ENCODE results near the gene ADGRB3. TPM values are rescaled to one million over a fixed set of nuclear protein-coding genes. Genes with fewer than 3 reads are reported as not detected.

The ADGRB3 gene
- total RNA-seq: not detected

DNA sequence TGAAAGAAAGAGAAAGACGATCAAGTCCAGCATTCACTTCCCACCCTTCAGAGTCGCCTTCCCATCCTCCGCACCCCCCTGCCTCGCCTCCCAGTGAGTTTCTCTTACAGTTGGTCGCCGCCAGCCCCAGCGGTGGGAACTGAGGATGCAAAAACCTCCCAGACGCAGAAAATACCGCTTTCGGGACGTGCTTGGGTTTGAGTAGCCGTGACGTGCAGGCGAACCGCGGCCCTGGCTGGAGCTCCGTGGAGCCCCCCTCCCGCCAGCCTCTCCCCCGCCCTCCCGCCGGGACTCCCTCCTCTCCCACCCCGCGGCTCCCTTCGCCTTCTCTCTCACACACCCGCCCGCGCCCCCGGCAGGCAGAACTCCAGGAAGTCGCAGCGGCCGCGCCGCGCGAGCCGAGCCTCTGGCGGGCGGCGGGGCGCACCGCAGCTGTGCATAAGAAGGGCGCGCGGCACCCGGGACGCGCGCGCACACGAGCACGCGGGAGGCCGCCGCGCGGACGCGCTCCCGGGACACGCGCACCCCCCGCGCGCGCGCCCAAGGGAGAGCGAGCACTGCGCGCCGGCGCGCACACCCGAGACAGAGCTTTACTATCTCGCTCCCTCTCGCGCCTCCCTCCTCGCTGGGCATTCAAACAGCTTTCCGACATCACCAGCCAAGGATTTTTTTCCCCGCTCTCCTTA is at the start of gene ADGRB3:
Gene ADGRB3, plus strand, starts transcription at position 557 of the 686 bp plus-strand sequence. CDS start 3,394 bp downstream, outside the sequence.
- Mint-ChIP-seq H3K9me3 (no peaks in the 10 kb centered on the region), H3K4me3 (peak within 1 kb of the TSS; percentile 67), H3K36me3 (ENCODE audit: insufficient read depth) (no peaks in the 10 kb centered on the region), H3K27me3 (ENCODE audit: low read depth) (peaks cover 53% of the 10 kb centered on the region), H3K4me1 (ENCODE audit: low read depth) (peaks cover 22% of the 10 kb centered on the region)
- ATAC-seq (peak; percentile 78 to 80), DNase-seq (no peak)

- no peaks in the 10 kb centered on the region for H3K4me1 Mint-ChIP-seq (ENCODE audit: low read depth)
- no peaks in the 10 kb centered on the region for H3K36me3 Mint-ChIP-seq (ENCODE audit: insufficient read depth)
- peaks cover 18% of the 10 kb centered on the region for H3K9me3 Mint-ChIP-seq
- H3K4me3 Mint-ChIP-seq: no peak overlapping the region
- DNase-seq (no peak), ATAC-seq (no peak)
- H3K27me3 Mint-ChIP-seq (ENCODE audit: low read depth): no peaks in the 10 kb centered on the region
Observed at GRCh38 chr6:68593558-68593957, 41.5 kb upstream of the ADGRB3 start.

GRCh38 chr6:68597642-68598041 is 37.4 kb upstream of the ADGRB3 start:
- DNase-seq (no peak), ATAC-seq (no peak)
- Mint-ChIP-seq H3K36me3 (ENCODE audit: insufficient read depth) (no peaks in the 10 kb centered on the region), H3K9me3 (peaks cover 6% of the 10 kb centered on the region), H3K27me3 (ENCODE audit: low read depth) (no peaks in the 10 kb centered on the region), H3K4me1 (ENCODE audit: low read depth) (no peaks in the 10 kb centered on the region), H3K4me3 (no peak overlapping the region)

DNA sequence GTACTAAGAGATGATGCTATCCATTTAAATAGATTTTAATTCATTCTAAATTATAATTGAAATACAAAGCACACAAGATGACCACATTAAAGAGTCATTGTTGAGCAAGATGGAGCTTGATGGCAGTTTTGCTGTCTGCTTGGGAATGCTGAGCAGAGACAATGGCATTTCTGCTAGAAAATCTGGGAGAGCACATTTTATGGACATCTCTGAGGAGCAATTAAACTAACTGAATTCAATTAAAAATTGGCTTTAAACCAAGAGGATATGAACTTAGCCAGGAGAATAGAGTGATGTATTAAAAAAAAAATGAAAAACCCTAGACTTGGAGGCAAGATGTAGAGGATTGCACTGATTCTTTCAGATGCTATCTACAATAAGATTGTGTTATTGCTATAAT is 19.1 kb upstream of the ADGRB3 start:
- H3K36me3 Mint-ChIP-seq (ENCODE audit: insufficient read depth): no peaks in the 10 kb centered on the region
- DNase-seq: no peak
- H3K4me1 Mint-ChIP-seq (ENCODE audit: low read depth): no peaks in the 10 kb centered on the region
- H3K4me3 Mint-ChIP-seq: no peak overlapping the region
- no peaks in the 10 kb centered on the region for H3K27me3 Mint-ChIP-seq (ENCODE audit: low read depth)
- H3K9me3 Mint-ChIP-seq: no peaks in the 10 kb centered on the region
- no peak for ATAC-seq

- no peak for ATAC-seq
- Mint-ChIP-seq H3K4me1 (ENCODE audit: low read depth) (no peaks in the 10 kb centered on the region), H3K4me3 (no peak overlapping the region), H3K36me3 (ENCODE audit: insufficient read depth) (no peaks in the 10 kb centered on the region), H3K27me3 (ENCODE audit: low read depth) (peaks cover 4% of the 10 kb centered on the region), H3K9me3 (peaks cover 4% of the 10 kb centered on the region)
- no peak for DNase-seq
Observed at GRCh38 chr6:68625998-68626397, 9.1 kb upstream of the ADGRB3 start.

GRCh38 chr6:68628161-68628560 is 6.9 kb upstream of the ADGRB3 start:
- peaks cover 9% of the 10 kb centered on the region for H3K27me3 Mint-ChIP-seq (ENCODE audit: low read depth)
- DNase-seq (no peak), ATAC-seq (no peak)
- no peak overlapping the region for H3K4me3 Mint-ChIP-seq
- peaks cover 4% of the 10 kb centered on the region for H3K9me3 Mint-ChIP-seq
- no peaks in the 10 kb centered on the region for H3K36me3 Mint-ChIP-seq (ENCODE audit: insufficient read depth)
- H3K4me1 Mint-ChIP-seq (ENCODE audit: low read depth): no peaks in the 10 kb centered on the region

DNA sequence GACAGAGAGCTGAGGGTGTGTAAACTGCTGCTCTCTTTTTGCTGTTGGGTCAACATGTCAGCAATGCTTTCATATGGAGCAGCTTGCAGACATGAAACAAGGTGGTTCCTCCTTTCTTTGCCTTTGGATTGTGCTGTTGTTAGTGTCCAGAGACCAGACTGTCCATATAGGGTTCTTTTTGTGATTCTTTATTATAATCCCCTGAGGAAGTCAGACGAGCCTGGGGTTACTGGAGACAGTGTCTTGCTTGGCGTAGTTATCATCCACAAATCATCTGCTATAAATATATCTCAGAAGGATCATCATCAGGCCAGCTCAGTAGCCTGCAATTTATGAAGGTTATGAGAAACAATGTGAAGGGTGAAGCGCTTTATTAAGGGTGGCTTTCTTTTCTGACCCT is 2.3 kb upstream of the ADGRB3 start:
- Mint-ChIP-seq H3K36me3 (ENCODE audit: insufficient read depth) (no peaks in the 10 kb centered on the region), H3K27me3 (ENCODE audit: low read depth) (peaks cover 40% of the 10 kb centered on the region), H3K4me3 (no peak overlapping the region), H3K4me1 (ENCODE audit: low read depth) (peaks cover 22% of the 10 kb centered on the region), H3K9me3 (peaks cover 4% of the 10 kb centered on the region)
- no peak for DNase-seq
- no peak for ATAC-seq

- H3K4me3 Mint-ChIP-seq: peak overlapping the region; percentile 67
- no peak for ATAC-seq
Observed at GRCh38 chr6:68633281-68633971, 1.7 kb upstream of the ADGRB3 start.

DNA sequence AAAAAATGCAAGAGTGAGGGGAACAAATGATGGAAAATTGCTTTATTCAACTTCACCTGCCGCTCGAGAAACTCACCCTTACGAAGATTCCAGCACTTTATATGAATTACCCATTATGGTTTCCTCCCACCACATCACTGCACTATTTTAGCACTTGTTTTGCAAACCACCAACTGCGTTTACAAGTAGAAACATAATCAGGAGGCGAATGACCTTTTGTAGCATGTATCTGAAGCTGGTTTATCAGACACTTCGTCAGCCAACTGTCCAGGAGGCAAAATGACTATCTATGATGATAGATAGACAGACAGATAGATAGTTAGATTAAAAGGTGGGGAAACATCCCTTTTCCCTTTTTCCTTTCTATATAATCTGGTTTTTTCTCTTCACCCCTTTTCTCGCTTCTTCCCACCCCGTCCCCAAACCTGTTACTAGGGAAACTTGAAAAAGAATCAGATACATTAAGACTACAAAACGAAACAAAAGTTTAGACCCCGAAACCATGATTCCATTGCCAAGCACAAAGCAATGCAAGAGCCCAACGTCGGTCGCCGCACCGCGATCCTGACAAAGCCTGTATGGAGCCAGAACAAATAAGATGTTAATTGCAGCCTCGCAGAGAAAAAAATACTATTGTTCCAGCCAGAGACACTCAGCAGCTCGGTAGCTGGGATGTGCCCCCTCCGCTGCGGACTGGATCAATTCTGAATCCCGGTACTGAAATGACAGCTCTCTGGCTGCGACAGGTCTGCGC is 933 bp upstream of the ADGRB3 start:
- no peak for DNase-seq
- no peaks in the 10 kb centered on the region for H3K36me3 Mint-ChIP-seq (ENCODE audit: insufficient read depth)
- no peaks in the 10 kb centered on the region for H3K9me3 Mint-ChIP-seq
- H3K27me3 Mint-ChIP-seq (ENCODE audit: low read depth): peaks cover 47% of the 10 kb centered on the region
- peak overlapping the region; percentile 67 for H3K4me3 Mint-ChIP-seq
- peak in 1 of 2 donors; percentile 21 for ATAC-seq
- H3K4me1 Mint-ChIP-seq (ENCODE audit: low read depth): peaks cover 22% of the 10 kb centered on the region

More at GRCh38 chr6:68633281-68633971, 1.7 kb upstream of the ADGRB3 start:
- H3K27me3 Mint-ChIP-seq (ENCODE audit: low read depth): peaks cover 43% of the 10 kb centered on the region
- DNase-seq: no peak
- H3K36me3 Mint-ChIP-seq (ENCODE audit: insufficient read depth): no peaks in the 10 kb centered on the region
- H3K4me1 Mint-ChIP-seq (ENCODE audit: low read depth): peaks cover 22% of the 10 kb centered on the region
- peaks cover 3% of the 10 kb centered on the region for H3K9me3 Mint-ChIP-seq

DNA sequence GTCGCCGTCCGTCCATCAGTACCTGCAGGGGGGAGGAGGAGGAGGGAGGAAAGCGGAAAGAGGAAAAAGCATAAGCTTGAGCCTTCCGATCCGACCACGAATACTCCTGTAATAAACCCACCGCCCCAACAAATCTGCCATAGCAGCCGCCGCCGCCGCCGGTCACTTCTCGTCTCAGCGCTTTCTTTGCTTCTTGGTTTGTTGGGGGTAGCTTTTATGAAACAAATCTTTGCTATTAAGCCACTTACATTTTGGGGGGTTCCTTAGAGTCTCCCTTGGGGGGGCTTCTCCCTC is 277 bp downstream of the ADGRB3 start:
- DNase-seq (no peak), ATAC-seq (peak; percentile 11 to 15)
- no peaks in the 10 kb centered on the region for H3K9me3 Mint-ChIP-seq
- H3K27me3 Mint-ChIP-seq (ENCODE audit: low read depth): peaks cover 58% of the 10 kb centered on the region
- H3K4me3 Mint-ChIP-seq: peak overlapping the region; percentile 63
- peaks cover 25% of the 10 kb centered on the region for H3K4me1 Mint-ChIP-seq (ENCODE audit: low read depth)
- H3K36me3 Mint-ChIP-seq (ENCODE audit: insufficient read depth): no peaks in the 10 kb centered on the region

- ATAC-seq: no peak
- DNase-seq: no peak
- Mint-ChIP-seq H3K9me3 (no peaks in the 10 kb centered on the region), H3K27me3 (ENCODE audit: low read depth) (peaks cover 60% of the 10 kb centered on the region), H3K4me1 (ENCODE audit: low read depth) (peaks cover 25% of the 10 kb centered on the region), H3K4me3 (peak overlapping the region; percentile 63), H3K36me3 (ENCODE audit: insufficient read depth) (no peaks in the 10 kb centered on the region)
Observed at GRCh38 chr6:68635706-68636513, 828 bp downstream of the ADGRB3 start.

- Mint-ChIP-seq H3K4me1 (ENCODE audit: low read depth) (peaks cover 25% of the 10 kb centered on the region), H3K27me3 (ENCODE audit: low read depth) (peaks cover 60% of the 10 kb centered on the region), H3K36me3 (ENCODE audit: insufficient read depth) (no peaks in the 10 kb centered on the region), H3K4me3 (no peak overlapping the region), H3K9me3 (no peaks in the 10 kb centered on the region)
- no peak for ATAC-seq
- DNase-seq: no peak
Observed at GRCh38 chr6:68636666-68637065, 1.6 kb downstream of the ADGRB3 start.

- H3K9me3 Mint-ChIP-seq: no peaks in the 10 kb centered on the region
- H3K4me3 Mint-ChIP-seq: no peak overlapping the region
- ATAC-seq (no peak), DNase-seq (no peak)
- peaks cover 60% of the 10 kb centered on the region for H3K27me3 Mint-ChIP-seq (ENCODE audit: low read depth)
- H3K36me3 Mint-ChIP-seq (ENCODE audit: insufficient read depth): no peaks in the 10 kb centered on the region
- peaks cover 25% of the 10 kb centered on the region for H3K4me1 Mint-ChIP-seq (ENCODE audit: low read depth)
Observed at GRCh38 chr6:68637071-68637470, 2.0 kb downstream of the ADGRB3 start.

GRCh38 chr6:68637782-68638181 is 2.7 kb downstream of the ADGRB3 start:
- H3K9me3 Mint-ChIP-seq: no peaks in the 10 kb centered on the region
- H3K4me1 Mint-ChIP-seq (ENCODE audit: low read depth): peaks cover 25% of the 10 kb centered on the region
- H3K27me3 Mint-ChIP-seq (ENCODE audit: low read depth): peaks cover 59% of the 10 kb centered on the region
- no peak for DNase-seq
- no peak overlapping the region for H3K4me3 Mint-ChIP-seq
- H3K36me3 Mint-ChIP-seq (ENCODE audit: insufficient read depth): no peaks in the 10 kb centered on the region
- no peak for ATAC-seq

Data from activated T-cell treated with anti-CD3 and anti-CD28 coated beads, Interleukin-2, amount 50 U/mL, for 4 hours (primary cell).